NT2/D1 (cell line): ENCODE results near the gene PPP1R37.
A peak's percentile ranks its signal among the peaks of the same experiment; 100 is the strongest.

ENCODE experiments used
- DNase-seq: peaks from one replicate; pipeline ENCODE4 v3.0.0-alpha.2; 2011; ENCODE audit warnings: low read depth, low spot score
- H3K27me3 ChIP-seq: 2 replicates; pipeline ENCODE4 v1.6.0; 2011; ENCODE audit warnings: mild to moderate bottlenecking; ENCODE audit not compliant: insufficient read length, insufficient read depth
- H3K36me3 ChIP-seq: 2 replicates; pipeline ENCODE4 v1.6.1; 2011; ENCODE audit warnings: mild to moderate bottlenecking, low read length, mixed read lengths; ENCODE audit not compliant: insufficient read depth, insufficient read length
- H3K4me1 ChIP-seq: 2 replicates; pipeline ENCODE4 v1.5.1; 2011; ENCODE audit not compliant: insufficient read depth, insufficient read length
- H3K4me3 ChIP-seq: 2 replicates; pipeline ENCODE4 v1.5.1; 2011; ENCODE audit warnings: low read depth; ENCODE audit not compliant: insufficient read length
- H3K9ac ChIP-seq: 2 replicates; pipeline ENCODE4 v1.6.0; 2011; ENCODE audit warnings: low read depth; ENCODE audit not compliant: insufficient read length
- H3K9me3 ChIP-seq: 2 replicates; pipeline ENCODE4 v1.5.1; 2011; ENCODE audit warnings: mild to moderate bottlenecking, low read length; ENCODE audit not compliant: insufficient read depth
- SUZ12 ChIP-seq: IDR thresholded peaks from 2 replicates; pipeline ENCODE4 v1.6.1; 2011; ENCODE audit not compliant: insufficient read length, insufficient read depth; ENCODE audit errors: extremely low read depth
- YY1 ChIP-seq: IDR thresholded peaks from 2 replicates; pipeline ENCODE4 v1.6.1; 2011; ENCODE audit not compliant: insufficient read length, insufficient read depth
- ZNF274 ChIP-seq: IDR thresholded peaks from 2 replicates; pipeline ENCODE4 v1.6.1; 2011; ENCODE audit warnings: mild to moderate bottlenecking, low read depth, low read length

PPP1R37 gene

DNA sequence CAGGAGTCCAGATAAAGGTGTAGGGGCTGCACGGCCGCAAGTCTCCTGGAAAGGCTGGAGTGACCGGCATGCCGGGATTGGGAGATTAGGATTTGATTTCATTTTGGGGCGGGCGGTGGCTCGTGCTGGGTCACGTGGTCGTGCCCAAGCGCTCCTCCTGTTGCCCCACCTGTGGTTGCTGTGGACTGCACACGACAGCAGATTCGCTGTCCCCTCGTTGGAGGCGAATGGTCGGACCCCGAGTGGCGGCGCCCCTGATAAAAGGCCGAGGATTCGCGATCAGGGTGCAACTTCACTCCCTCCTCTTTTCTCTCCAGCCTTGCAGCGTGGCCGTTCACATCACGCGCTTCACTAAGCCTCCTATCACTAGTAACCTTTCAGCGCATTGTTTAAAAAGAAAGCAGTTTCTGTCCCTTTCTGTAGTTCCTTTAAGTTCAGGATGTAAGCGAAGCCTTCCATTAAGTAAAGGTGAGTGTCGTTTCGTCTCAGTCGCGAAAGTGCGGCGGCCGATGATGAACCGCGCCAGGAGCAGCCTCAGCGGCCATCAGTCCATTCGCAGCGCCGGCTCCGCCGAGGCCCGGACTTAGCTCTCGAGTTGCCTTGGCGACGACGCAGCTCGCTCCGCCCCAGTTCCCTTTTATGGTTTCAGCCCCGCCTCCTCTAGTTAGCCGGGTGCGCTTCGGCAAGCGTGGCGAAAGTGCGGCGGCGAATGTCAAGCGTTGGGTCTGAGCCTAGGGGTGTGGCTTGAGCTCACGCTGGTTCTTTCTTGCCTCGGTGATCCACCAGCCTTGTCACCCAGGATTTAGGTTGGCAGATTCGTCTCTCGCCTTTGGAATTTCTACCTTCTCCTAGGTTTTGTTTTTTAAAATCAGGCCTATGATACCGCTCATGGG, 1.7 kb upstream of the PPP1R37 start:
- no peaks in the 10 kb centered on the region for H3K27me3 ChIP-seq
- H3K9ac ChIP-seq = peak overlapping the region; percentile 86
- H3K4me1 ChIP-seq = peaks cover 7% of the 10 kb centered on the region
- H3K4me3 ChIP-seq = peak overlapping the region; percentile 61
- no peaks in the 10 kb centered on the region for H3K9me3 ChIP-seq
- H3K36me3 ChIP-seq = peaks cover 43% of the 10 kb centered on the region
- peak; percentile 96 for DNase-seq
- TF ChIP-seq ZNF274 (no peak), YY1 (no peak), SUZ12 (no peak)

DNA sequence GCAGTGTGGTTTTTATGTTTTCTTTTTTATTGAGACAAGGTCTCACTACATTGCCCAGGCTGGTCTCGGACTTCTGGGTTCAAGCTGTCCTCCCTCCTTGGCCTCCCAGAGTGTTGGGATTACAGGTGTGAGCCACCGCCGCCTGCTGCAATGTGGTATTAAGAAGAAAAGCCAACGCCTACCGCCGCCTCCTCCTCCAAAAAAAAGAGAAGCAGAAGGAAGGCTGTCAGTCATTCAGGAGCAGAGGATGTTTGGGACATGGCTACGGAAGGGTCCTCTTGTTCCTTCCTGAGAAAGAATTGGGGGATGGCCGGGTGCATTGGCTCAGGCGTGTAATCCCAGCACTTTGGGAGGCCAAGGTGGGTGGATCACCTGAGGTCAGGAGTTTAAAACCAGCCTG, 1.2 kb downstream of the PPP1R37 start:
- H3K36me3 ChIP-seq = peaks cover 30% of the 10 kb centered on the region
- no peaks in the 10 kb centered on the region for H3K9me3 ChIP-seq
- DNase-seq = no peak
- no peaks in the 10 kb centered on the region for H3K27me3 ChIP-seq
- H3K4me3 ChIP-seq = peak overlapping the region; percentile 92
- peaks cover 27% of the 10 kb centered on the region for H3K4me1 ChIP-seq
- peak overlapping the region; percentile 86 for H3K9ac ChIP-seq
- TF ChIP-seq YY1 (no peak), SUZ12 (no peak), ZNF274 (no peak)

DNA sequence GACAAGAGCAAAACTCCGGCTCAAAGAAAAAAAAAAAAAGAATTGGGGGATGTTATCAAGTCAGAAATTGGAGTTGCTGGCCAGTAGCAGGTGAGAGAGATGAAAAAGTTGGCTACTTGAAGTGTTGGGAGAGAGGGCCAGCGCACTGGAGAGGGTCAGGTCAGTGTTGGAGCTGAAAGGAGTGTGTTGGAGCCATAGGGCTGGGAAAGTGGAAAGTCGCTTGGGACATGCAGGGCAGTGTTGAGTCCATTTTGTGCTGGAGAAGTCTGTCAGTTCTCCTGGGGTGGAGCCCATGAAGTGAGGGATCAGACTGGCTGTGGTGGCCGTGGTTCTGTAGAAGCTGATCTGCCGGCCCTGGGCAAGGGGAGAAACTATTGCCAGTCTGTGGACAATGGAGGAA, 1.7 kb downstream of the PPP1R37 start:
- Histone ChIP-seq H3K4me3 (no peak overlapping the region), H3K4me1 (peaks cover 27% of the 10 kb centered on the region), H3K36me3 (peaks cover 35% of the 10 kb centered on the region), H3K9ac (no peak overlapping the region), H3K9me3 (no peaks in the 10 kb centered on the region), H3K27me3 (no peaks in the 10 kb centered on the region)
- DNase-seq = no peak
- TF ChIP-seq YY1 (no peak), ZNF274 (no peak)

DNA sequence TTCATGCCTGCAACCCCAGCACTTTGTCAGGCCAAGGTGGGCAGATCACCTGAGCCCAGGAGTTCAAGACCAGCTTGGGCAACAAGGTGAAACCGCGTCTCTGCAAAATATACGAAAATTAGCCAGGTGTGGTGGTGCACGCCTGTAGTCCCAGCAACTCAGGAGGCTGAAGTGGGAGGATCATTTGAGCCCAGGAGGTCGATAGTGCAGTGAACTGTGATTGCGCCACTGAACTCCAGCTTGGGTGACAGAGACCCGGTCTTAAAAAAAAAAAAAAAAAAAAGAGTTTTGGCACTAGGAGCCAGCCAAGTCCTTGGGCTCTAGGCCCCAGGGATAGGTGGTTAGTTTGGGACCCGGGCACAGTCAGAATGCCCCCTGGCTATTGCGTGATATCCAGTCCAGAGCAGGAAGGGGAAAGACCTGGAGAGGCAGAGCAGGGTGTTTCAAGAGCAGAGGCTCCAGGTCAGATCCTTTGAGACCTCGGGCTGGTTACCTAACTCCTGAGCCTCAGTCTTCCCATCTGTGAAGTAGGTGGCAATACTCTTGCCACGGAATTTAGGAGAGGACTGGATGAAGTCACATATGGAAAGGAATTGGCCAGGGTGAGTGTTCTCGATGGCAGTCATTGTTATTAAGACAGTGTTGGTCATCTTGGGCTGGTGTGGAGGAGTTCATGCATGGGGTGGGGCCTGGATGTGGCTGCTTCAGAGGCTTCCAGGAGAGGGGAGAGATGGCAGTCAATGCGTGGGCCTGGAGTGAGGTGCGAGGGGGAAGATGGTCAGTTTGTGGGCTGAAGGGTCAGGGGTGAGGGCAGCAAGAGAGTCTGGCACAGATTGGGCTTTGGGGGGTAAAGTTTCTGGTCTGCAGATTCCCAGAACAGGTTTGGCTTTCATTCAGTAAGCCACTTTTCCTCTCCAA, 2.8 kb downstream of the PPP1R37 start:
- H3K36me3 ChIP-seq = peaks cover 36% of the 10 kb centered on the region
- no peak for DNase-seq
- no peaks in the 10 kb centered on the region for H3K9me3 ChIP-seq
- H3K9ac ChIP-seq = no peak overlapping the region
- H3K27me3 ChIP-seq = no peaks in the 10 kb centered on the region
- no peak overlapping the region for H3K4me3 ChIP-seq
- TF ChIP-seq YY1 (no peak), SUZ12 (no peak), ZNF274 (no peak)
- peaks cover 25% of the 10 kb centered on the region for H3K4me1 ChIP-seq

DNA sequence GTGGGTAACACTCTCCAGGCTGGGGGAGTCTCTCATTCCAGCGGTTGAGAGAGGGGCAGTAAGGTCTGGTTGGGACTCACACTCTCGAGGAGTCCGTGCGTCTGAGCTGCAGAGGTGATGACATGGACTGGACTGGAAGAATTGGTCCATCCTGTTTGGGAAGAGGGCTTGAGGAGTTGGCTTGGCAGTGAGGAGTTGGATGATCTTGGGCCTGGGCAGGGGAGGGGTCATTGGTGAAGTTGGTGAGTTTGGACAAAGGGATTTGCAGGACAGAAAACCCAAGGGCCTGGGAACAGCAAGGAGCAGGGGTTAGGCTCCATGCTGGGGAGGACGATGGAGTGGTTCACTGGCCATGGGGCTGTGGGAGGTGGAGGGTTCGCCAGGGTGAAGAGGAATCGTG, 3.7 kb downstream of the PPP1R37 start:
- DNase-seq = no peak

DNA sequence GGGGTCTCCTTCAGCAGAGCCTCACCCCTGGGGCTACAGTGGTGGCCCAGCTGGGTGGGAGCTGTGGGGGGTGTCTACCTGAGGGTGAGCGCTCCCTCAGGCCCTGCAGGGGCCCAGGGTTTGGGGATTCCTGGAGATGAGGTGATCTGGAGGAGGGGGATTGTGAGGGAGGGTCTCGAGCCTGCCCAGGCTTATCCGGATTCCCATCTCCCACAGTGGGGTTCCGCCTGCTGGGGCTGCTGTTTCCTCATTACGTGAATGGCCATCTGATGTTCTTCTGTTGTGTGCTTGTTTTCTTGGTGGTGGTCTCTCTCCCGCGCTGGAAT, 4.4 kb downstream of the PPP1R37 start:
- H3K4me1 ChIP-seq = peaks cover 26% of the 10 kb centered on the region

More for the DNA sequence above, 3.7 kb downstream of the PPP1R37 start:
- Histone ChIP-seq H3K27me3 (no peaks in the 10 kb centered on the region), H3K9me3 (no peaks in the 10 kb centered on the region), H3K36me3 (peaks cover 38% of the 10 kb centered on the region), H3K9ac (no peak overlapping the region), H3K4me3 (no peak overlapping the region), H3K4me1 (peaks cover 25% of the 10 kb centered on the region)
- TF ChIP-seq SUZ12 = no peak
- TF ChIP-seq YY1 = no peak
- no peak for TF ChIP-seq ZNF274

More for the DNA sequence above, 4.4 kb downstream of the PPP1R37 start:
- no peak overlapping the region for H3K9ac ChIP-seq
- TF ChIP-seq YY1 (no peak), ZNF274 (no peak), SUZ12 (no peak)
- no peak for DNase-seq
- no peaks in the 10 kb centered on the region for H3K27me3 ChIP-seq
- no peaks in the 10 kb centered on the region for H3K9me3 ChIP-seq
- H3K4me3 ChIP-seq = no peak overlapping the region
- peaks cover 38% of the 10 kb centered on the region for H3K36me3 ChIP-seq
